IMR-90 (cell line): ENCODE measurements around the gene RUFY4. TPM values are rescaled to one million over a fixed set of nuclear protein-coding genes. Genes with fewer than 3 reads are reported as not detected.

ENCODE experiments used
- ATAC-seq: fragments of 200-7000 bp; cut with Tn5 transposase; 2 replicates; pipeline ENCODE4 v1.9.1; 2020; ENCODE audit warnings: low read depth, mild to moderate bottlenecking, moderate library complexity
- BruUV-seq: library from RNA; stranded (reverse); fragments of 400-500 nt; replicated peaks from 2 replicates; lab custom pipeline; 2021; lab: Mats Ljungman, UMichigan
- CTCF ChIA-PET: fragments of 300-600 bp; formaldehyde crosslinking; extraction: SDS; loops from one replicate; lab custom pipeline; 2021; ENCODE audit warnings: antibody characterized with exemption; lab: Yijun Ruan, JAX
- POLR2A ChIA-PET: fragments of 300-600 bp; sonication (Branson Sonifier 250); formaldehyde crosslinking; loops from one replicate; lab custom pipeline; 2022; ENCODE audit warnings: antibody characterized with exemption; ENCODE audit not compliant: unreplicated experiment; lab: Charles Lee
- DNase-seq: peaks from one replicate; pipeline ENCODE4 v3.0.0; 2013
- H2AFZ ChIP-seq: replicated peaks from 2 replicates; pipeline ENCODE3; 2013; ENCODE audit warnings: low read length, mild to moderate bottlenecking; ENCODE audit not compliant: poor library complexity
- H2AK5ac ChIP-seq: 2 replicates; pipeline ENCODE4 v1.6.1; 2013; ENCODE audit warnings: low read depth, low read length, inconsistent platforms
- H2AK9ac ChIP-seq: replicated peaks from 2 replicates; pipeline ENCODE3; 2013; ENCODE audit warnings: mild to moderate bottlenecking, low read depth, low read length, moderate library complexity; ENCODE audit not compliant: poor library complexity
- H2BK120ac ChIP-seq: 2 replicates; pipeline ENCODE4 v1.6.1; 2013; ENCODE audit warnings: low read depth, low read length, inconsistent platforms
- H2BK15ac ChIP-seq: 3 replicates; pipeline ENCODE4 v1.6.1; 2013; ENCODE audit warnings: low read depth, low read length, inconsistent platforms
- H2BK20ac ChIP-seq: 2 replicates; pipeline ENCODE4 v1.6.1; 2013; ENCODE audit warnings: low read depth, mild to moderate bottlenecking, inconsistent platforms, low read length, moderate library complexity
- H2BK5ac ChIP-seq: 2 replicates; pipeline ENCODE4 v1.6.1; 2013; ENCODE audit warnings: mild to moderate bottlenecking, low read depth, low read length, inconsistent platforms; ENCODE audit not compliant: poor library complexity, severe bottlenecking
- H3K14ac ChIP-seq: replicated peaks from 2 replicates; pipeline ENCODE4 v1.6.1; 2013; ENCODE audit warnings: low read depth, low read length, inconsistent platforms
- H3K18ac ChIP-seq: 2 replicates; pipeline ENCODE4 v1.6.1; 2013; ENCODE audit warnings: low read depth, low read length, control low read depth
- H3K23ac ChIP-seq: 2 replicates; pipeline ENCODE4 v1.6.1; 2013; ENCODE audit warnings: low read depth, low read length, inconsistent platforms
- H3K27ac ChIP-seq: 2 replicates; pipeline ENCODE4 v1.5.1; 2013; ENCODE audit warnings: mild to moderate bottlenecking, control low read depth, low read length; ENCODE audit not compliant: insufficient read depth
- H3K27me3 ChIP-seq: 2 replicates; pipeline ENCODE4 v1.6.1; 2013; ENCODE audit warnings: low read length; ENCODE audit not compliant: control insufficient read depth, insufficient read depth
- H3K36me3 ChIP-seq: 2 replicates; pipeline ENCODE4 v1.6.1; 2013; ENCODE audit warnings: low read length, mixed read lengths; ENCODE audit not compliant: control insufficient read depth, insufficient read depth
- H3K4ac ChIP-seq: 2 replicates; pipeline ENCODE4 v1.6.1; 2013; ENCODE audit warnings: low read depth, low read length, inconsistent platforms
- H3K4me1 ChIP-seq: 2 replicates; pipeline ENCODE4 v1.6.1; 2013; ENCODE audit warnings: low read length, mixed read lengths; ENCODE audit not compliant: control insufficient read depth, insufficient read depth
- H3K4me2 ChIP-seq: 2 replicates; pipeline ENCODE4 v1.6.1; 2013; ENCODE audit warnings: low read depth, mild to moderate bottlenecking, control low read depth, low read length, moderate library complexity
- H3K4me3 ChIP-seq: 2 replicates; pipeline ENCODE4 v1.5.1; 2013; ENCODE audit warnings: low read depth, mild to moderate bottlenecking, control low read depth, low read length, moderate library complexity; ENCODE audit not compliant: insufficient read depth
- H3K56ac ChIP-seq: 2 replicates; pipeline ENCODE4 v1.6.1; 2013; ENCODE audit warnings: low read length, inconsistent platforms; ENCODE audit not compliant: insufficient read depth; ENCODE audit errors: extremely low read depth
- H3K79me1 ChIP-seq, 2 experiments: 2 replicates each; pipeline ENCODE4 v1.6.1; 2013; ENCODE audit warnings: low read length in 2 of 2, inconsistent platforms in 1 of 2, low read depth in 1 of 2
- H3K9ac ChIP-seq: 2 replicates; pipeline ENCODE4 v1.6.1; 2013; ENCODE audit warnings: low read depth, low read length, control low read depth
- H3K9me1 ChIP-seq: 2 replicates; pipeline ENCODE4 v1.6.1; 2013; ENCODE audit warnings: low read length, inconsistent platforms; ENCODE audit not compliant: insufficient read depth
- H3K9me3 ChIP-seq: 2 replicates; pipeline ENCODE4 v1.6.1; 2013; ENCODE audit warnings: low read length; ENCODE audit not compliant: control insufficient read depth, insufficient read depth
- H4K20me1 ChIP-seq: 2 replicates; pipeline ENCODE4 v1.6.1; 2013; ENCODE audit warnings: low read length, inconsistent platforms; ENCODE audit not compliant: insufficient read depth
- H4K5ac ChIP-seq: 2 replicates; pipeline ENCODE4 v1.6.1; 2013; ENCODE audit warnings: mild to moderate bottlenecking, low read depth, low read length, control low read depth
- H4K8ac ChIP-seq, 2 experiments: 2 replicates each; pipeline ENCODE4 v1.6.1; 2013; ENCODE audit warnings: low read depth in 2 of 2, low read length in 2 of 2, control low read depth in 1 of 2, inconsistent platforms in 1 of 2
- H4K91ac ChIP-seq: 2 replicates; pipeline ENCODE4 v1.6.1; 2013; ENCODE audit warnings: low read depth, low read length, inconsistent platforms; ENCODE audit not compliant: insufficient read depth
- BHLHE40 ChIP-seq: fragments of 150-350 bp; IDR thresholded peaks from 2 replicates; pipeline ENCODE4 v1.6.1; 2016; ENCODE audit warnings: mild to moderate bottlenecking, low read depth, low read length
- CEBPB ChIP-seq: IDR thresholded peaks from 2 replicates; pipeline ENCODE4 v1.6.1; 2012; ENCODE audit warnings: low read depth, low read length, improper control_type of control experiment
- ELK1 ChIP-seq: fragments of 150-350 bp; IDR thresholded peaks from 2 replicates; pipeline ENCODE4 v1.6.1; 2016; ENCODE audit warnings: low read depth, mild to moderate bottlenecking, low read length, moderate library complexity, borderline replicate concordance
- FOS ChIP-seq: fragments of 150-350 bp; IDR thresholded peaks from 2 replicates; pipeline ENCODE4 v1.6.1; 2016; ENCODE audit warnings: low read depth, low read length
- MAFK ChIP-seq: IDR thresholded peaks from 2 replicates; pipeline ENCODE4 v1.6.1; 2012; ENCODE audit warnings: low read depth, low read length, improper control_type of control experiment
- MAZ ChIP-seq: IDR thresholded peaks from 2 replicates; pipeline ENCODE4 v1.6.1; 2012; ENCODE audit warnings: low read depth, mild to moderate bottlenecking, low read length, improper control_type of control experiment, moderate library complexity, borderline replicate concordance
- MXI1 ChIP-seq: IDR thresholded peaks from 2 replicates; pipeline ENCODE4 v1.6.1; 2012; ENCODE audit warnings: low read depth, mild to moderate bottlenecking, low read length, moderate library complexity, borderline replicate concordance
- NFE2L2 ChIP-seq: fragments of 150-350 bp; IDR thresholded peaks from 2 replicates; pipeline ENCODE4 v1.6.1; 2016; ENCODE audit warnings: low read depth, mild to moderate bottlenecking, low read length
- POLR2A ChIP-seq: IDR thresholded peaks from 2 replicates; pipeline ENCODE4 v1.6.1; 2012; ENCODE audit warnings: mild to moderate bottlenecking, low read depth, low read length
- RAD21 ChIP-seq: IDR thresholded peaks from 2 replicates; pipeline ENCODE4 v1.6.1; 2012; ENCODE audit warnings: low read length, improper control_type of control experiment
- RCOR1 ChIP-seq: IDR thresholded peaks from 2 replicates; pipeline ENCODE4 v1.6.1; 2012; ENCODE audit warnings: mild to moderate bottlenecking, low read length, improper control_type of control experiment; ENCODE audit not compliant: insufficient replicate concordance
- RFX5 ChIP-seq: IDR thresholded peaks from 2 replicates; pipeline ENCODE4 v1.8.0; 2012; ENCODE audit warnings: low read depth, mild to moderate bottlenecking, low read length, moderate library complexity
- SMC3 ChIP-seq: fragments of 150-350 bp; IDR thresholded peaks from 2 replicates; pipeline ENCODE4 v1.6.1; 2016; ENCODE audit warnings: low read depth, mild to moderate bottlenecking, antibody characterized with exemption, low read length, moderate library complexity
- WGBS, 2 experiments: methylation state at CpG; one replicate each; pipeline versions ENCODE4 v1.1.5 to v1.1.7; 2013; ENCODE audit warnings: missing lambda C conversion rate in 2 of 2; ENCODE audit not compliant: insufficient read length in 1 of 2; ENCODE audit errors: extremely low coverage in 2 of 2; 5-methylcytosine and 5-hydroxymethylcytosine counted together
- dilution Hi-C: fragments of 300-500 bp; cut with HindIII; formaldehyde crosslinking; loops from one replicate; pipeline ENCODE4 v1.14.3; 2018; ENCODE audit warnings: low sequenced_read_pairs; ENCODE audit not compliant: unreplicated experiment
- in situ Hi-C: fragments of 300-500 bp; cut with MboI; formaldehyde crosslinking; loops from 3 replicates; pipeline ENCODE4 v1.14.3; 2019; ENCODE audit warnings: low sequenced_read_pairs, inconsistent platforms, mixed read lengths
- intact Hi-C: fragments of 100-400 bp; cut with micrococcal nuclease; formaldehyde crosslinking; loops from 2 replicates; pipeline ENCODE4 v1.10.0; 2022
- polyA plus RNA-seq, 3 experiments: library from polyadenylated mRNA; depleted of rRNA; stranded (reverse); fragments of >200 nt; gene quantifications; 2 replicates each; pipeline ENCODE4 v1.2.3, GENCODE V29; 2012; ENCODE audit warnings: low replicate concordance in 1 of 3
- total RNA-seq: library from RNA; depleted of rRNA; stranded (reverse); fragments of >200 nt; gene quantifications from 2 replicates; pipeline ENCODE4 v1.2.3, GENCODE V29; 2012
- TF ChIP-seq, protein P1 (sequence below): fragments of 150-350 bp; IDR thresholded peaks from 2 replicates; pipeline ENCODE4 v1.6.1; 2017; ENCODE audit warnings: mild to moderate bottlenecking, antibody characterized with exemption, low read length, low read depth
- TF ChIP-seq, protein P2 (sequence below): conservative IDR thresholded peaks from 2 replicates; pipeline ENCODE4 v1.5.1; 2012; ENCODE audit warnings: mild to moderate bottlenecking, low read depth, low read length, improper control_type of control experiment

Gene RUFY4
- total and polyA plus RNA-seq, 2 of the 4 experiments (the other 2 are of a cell fraction) = not detected

- no peaks in the 10 kb centered on the region for H3K36me3 ChIP-seq
- peaks cover 8% of the 10 kb centered on the region for H3K9me1 ChIP-seq
- H2AFZ ChIP-seq = no peak overlapping the region
- H2AK5ac ChIP-seq = no peak overlapping the region
- BruUV-seq = no TSS peak
- no peaks in the 10 kb centered on the region for H3K9me3 ChIP-seq
- dilution Hi-C loops (no loop called here), intact Hi-C loops (no loop called here), in situ Hi-C loops (no loop called here)
- H3K4me1 ChIP-seq = peaks cover 6% of the 10 kb centered on the region; the same call in 1 of the 2 replicates
- peaks cover 32% of the 10 kb centered on the region; the same call in 1 of the 2 replicates for H3K27me3 ChIP-seq
- H3K14ac ChIP-seq = no peak overlapping the region
- H3K56ac ChIP-seq = no peak overlapping the region
- H3K4me3 ChIP-seq = no peak overlapping the region
- H4K20me1 ChIP-seq = no peaks in the 10 kb centered on the region; the same call in 1 of the 2 replicates
- H4K8ac ChIP-seq = no peak overlapping the region
- no peak overlapping the region for H4K91ac ChIP-seq
- ChIA-PET POLR2A (no interaction called here), CTCF (no interaction called here)
- H2BK20ac ChIP-seq = no peak overlapping the region
- no peak for ATAC-seq
- no peak overlapping the region for H3K4ac ChIP-seq
- H3K79me1 ChIP-seq = no peaks in the 10 kb centered on the region
- DNase-seq = no peak
- H3K18ac ChIP-seq = no peak overlapping the region
- H2BK15ac ChIP-seq = no peak overlapping the region
- H2BK120ac ChIP-seq = no peak overlapping the region
- no peak overlapping the region for H3K27ac ChIP-seq
- 92% methylated on average over 3 of the region's 6 CpGs; no CpG with 5 or more reads in 1 of the 2 experiments for WGBS, 2 experiments
- H3K4me2 ChIP-seq = no peak overlapping the region
- no peak overlapping the region for H2AK9ac ChIP-seq
- no peak overlapping the region for H3K9ac ChIP-seq
- H2BK5ac ChIP-seq = no peak overlapping the region
- no peak overlapping the region for H4K5ac ChIP-seq
- no peak overlapping the region for H3K23ac ChIP-seq
- TF ChIP-seq POLR2A = no peak
- TF ChIP-seq MAZ = no peak
- no peak for TF ChIP-seq BHLHE40
- no peak for TF ChIP-seq NFE2L2
- no peak for TF ChIP-seq RCOR1
- TF ChIP-seq ELK1 = no peak
- TF ChIP-seq FOS = no peak
- TF ChIP-seq MAFK = no peak
- TF ChIP-seq CEBPB = no peak
- TF ChIP-seq, protein P1, sequence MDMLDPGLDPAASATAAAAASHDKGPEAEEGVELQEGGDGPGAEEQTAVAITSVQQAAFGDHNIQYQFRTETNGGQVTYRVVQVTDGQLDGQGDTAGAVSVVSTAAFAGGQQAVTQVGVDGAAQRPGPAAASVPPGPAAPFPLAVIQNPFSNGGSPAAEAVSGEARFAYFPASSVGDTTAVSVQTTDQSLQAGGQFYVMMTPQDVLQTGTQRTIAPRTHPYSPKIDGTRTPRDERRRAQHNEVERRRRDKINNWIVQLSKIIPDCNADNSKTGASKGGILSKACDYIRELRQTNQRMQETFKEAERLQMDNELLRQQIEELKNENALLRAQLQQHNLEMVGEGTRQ = no peak
- TF ChIP-seq SMC3 = no peak
- TF ChIP-seq RFX5 = no peak
- TF ChIP-seq RAD21 = no peak
- no peak for TF ChIP-seq MXI1
- TF ChIP-seq, protein P2, sequence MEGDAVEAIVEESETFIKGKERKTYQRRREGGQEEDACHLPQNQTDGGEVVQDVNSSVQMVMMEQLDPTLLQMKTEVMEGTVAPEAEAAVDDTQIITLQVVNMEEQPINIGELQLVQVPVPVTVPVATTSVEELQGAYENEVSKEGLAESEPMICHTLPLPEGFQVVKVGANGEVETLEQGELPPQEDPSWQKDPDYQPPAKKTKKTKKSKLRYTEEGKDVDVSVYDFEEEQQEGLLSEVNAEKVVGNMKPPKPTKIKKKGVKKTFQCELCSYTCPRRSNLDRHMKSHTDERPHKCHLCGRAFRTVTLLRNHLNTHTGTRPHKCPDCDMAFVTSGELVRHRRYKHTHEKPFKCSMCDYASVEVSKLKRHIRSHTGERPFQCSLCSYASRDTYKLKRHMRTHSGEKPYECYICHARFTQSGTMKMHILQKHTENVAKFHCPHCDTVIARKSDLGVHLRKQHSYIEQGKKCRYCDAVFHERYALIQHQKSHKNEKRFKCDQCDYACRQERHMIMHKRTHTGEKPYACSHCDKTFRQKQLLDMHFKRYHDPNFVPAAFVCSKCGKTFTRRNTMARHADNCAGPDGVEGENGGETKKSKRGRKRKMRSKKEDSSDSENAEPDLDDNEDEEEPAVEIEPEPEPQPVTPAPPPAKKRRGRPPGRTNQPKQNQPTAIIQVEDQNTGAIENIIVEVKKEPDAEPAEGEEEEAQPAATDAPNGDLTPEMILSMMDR = no peak
Observed at GRCh38 chr2:218027426-218028188, 41.4 kb upstream of the RUFY4 start.
